ENCODE results near the gene SLC43A2. TPM values are rescaled to one million over a fixed set of nuclear protein-coding genes. Genes with fewer than 3 reads are reported as not detected.

SLC43A2 gene
- total and polyA plus RNA-seq, 2 of the 13 experiments (the other 11 are each of a cell fraction or from before 2014, with no cell fraction given) = 7.3 to 20.0 TPM

- TF ChIP-seq ZFP91 (CRISPR knock-in tag; IDR thresholded peaks at IDR 0.05; ENCODE audit: borderline replicate concordance) (peak; percentile 50; the same call in 1 of the 2 replicates), ZNF512 (CRISPR knock-in tag; IDR thresholded peaks at IDR 0.05) (no peak), ZNF12 (CRISPR knock-in tag; IDR thresholded peaks at IDR 0.05) (no peak), ETV6 (CRISPR knock-in tag; conservative IDR thresholded peaks at IDR 0.05) (no peak), U2AF1 (optimal IDR thresholded peaks at IDR 0.05; ENCODE audit: low read depth, low read length) (no peak), ZNF724P (CRISPR knock-in tag; IDR thresholded peaks at IDR 0.05; ENCODE audit: borderline replicate concordance) (no peak), BCL3 (CRISPR knock-in tag; IDR thresholded peaks at IDR 0.05) (no peak), ZNF570 (CRISPR knock-in tag; IDR thresholded peaks at IDR 0.05; ENCODE audit: borderline replicate concordance) (no peak), POLR2AphosphoS5 (IDR thresholded peaks at IDR 0.05; ENCODE audit: low read depth, low read length) (no peak), FOXO1 (CRISPR knock-in tag; IDR thresholded peaks at IDR 0.05) (peak; percentile 60; the same call in 1 of the 2 replicates), ZNF687 (CRISPR knock-in tag; IDR thresholded peaks at IDR 0.05) (peak; percentile 94), ZNF138 (CRISPR knock-in tag; IDR thresholded peaks at IDR 0.05; ENCODE audit: low read depth) (no peak), XBP1 (CRISPR knock-in tag; IDR thresholded peaks at IDR 0.05) (no peak), ZNF142 (CRISPR knock-in tag; IDR thresholded peaks at IDR 0.05) (no peak)
Measured at GRCh38 chr17:1604831-1605528, 23.7 kb downstream of the SLC43A2 start (continued).

Measured in HepG2 (cell line).